Fibroblast of the conjunctiva (primary cell): Measurements from ENCODE around the gene PDIA3.
A peak's percentile ranks its signal among the peaks of the same experiment; 100 is the strongest.
"Not testable (repeated sequence)": the region's sequence is repeated elsewhere in the genome, so short reads cannot be mapped to it uniquely, and the experiment has no call there.

Experiments
- DNase-seq: peaks from one replicate; pipeline ENCODE4 v3.0.0-alpha.2; 2010; ENCODE audit warnings: low read depth

PDIA3 gene

GRCh38 chr15:43776718-43777266, 30.6 kb downstream of the PDIA3 start, which contains the start of gene ELL3:
Gene ELL3 (minus strand): TSS chr15:43776966. CDS start chr15:43776901, 65 bp downstream.
- no peak for DNase-seq

- DNase-seq = peak; percentile 47
Observed at GRCh38 chr15:43777267-43777914, 31.2 kb downstream of the PDIA3 start.

- DNase-seq = no peak
Observed at GRCh38 chr15:43779016-43779415, 32.8 kb downstream of the PDIA3 start.

- no peak for DNase-seq
Observed at GRCh38 chr15:43789409-43789808, 43.2 kb downstream of the PDIA3 start.

GRCh38 chr15:43791993-43792760, 45.9 kb downstream of the PDIA3 start, which contains the start of gene SERF2:
Gene SERF2 (plus strand): TSS chr15:43792320. CDS start chr15:43792377, 57 bp downstream.
- DNase-seq = peak; percentile 99

- DNase-seq = no peak
Observed at GRCh38 chr15:43792761-43793476, 46.7 kb downstream of the PDIA3 start.

- DNase-seq = no peak
Observed at GRCh38 chr15:43793647-43794046, 47.4 kb downstream of the PDIA3 start.

GRCh38 chr15:43794269-43795037, 48.2 kb downstream of the PDIA3 start:
- no peak for DNase-seq

GRCh38 chr15:43795197-43795596, 49.0 kb downstream of the PDIA3 start:
- no peak for DNase-seq

- DNase-seq = no peak
Observed at GRCh38 chr15:43795997-43796396, 49.8 kb downstream of the PDIA3 start.

- DNase-seq = no peak
Observed at GRCh38 chr15:43796566-43796965, 50.3 kb downstream of the PDIA3 start.

- DNase-seq = no peak
Observed at GRCh38 chr15:43799209-43799944, 53.1 kb downstream of the PDIA3 start.

- DNase-seq = no peak
Observed at GRCh38 chr15:43799945-43800285, 53.7 kb downstream of the PDIA3 start, which contains the start of gene SERINC4. Gene SERINC4 (minus strand): TSS chr15:43800220. CDS start chr15:43799986, 234 bp downstream.

- peak; percentile 80 for DNase-seq
Observed at GRCh38 chr15:43800286-43801141, 54.3 kb downstream of the PDIA3 start, which contains the start of gene HYPK. Gene HYPK (plus strand): TSS chr15:43800599. CDS start chr15:43800623, 24 bp downstream.

- not testable (repeated sequence) for DNase-seq
Observed at GRCh38 chr15:43802676-43803075, 56.4 kb downstream of the PDIA3 start.

- DNase-seq = no peak
Observed at GRCh38 chr15:43808435-43808950, 62.3 kb downstream of the PDIA3 start.

- no peak for DNase-seq
Observed at GRCh38 chr15:43808960-43809678, 62.9 kb downstream of the PDIA3 start.

- DNase-seq = not testable (repeated sequence)
Observed at GRCh38 chr15:43815064-43815463, 68.8 kb downstream of the PDIA3 start.

GRCh38 chr15:43821505-43821904, 75.3 kb downstream of the PDIA3 start:
- DNase-seq = no peak
